Measurements from ENCODE around the gene TSC2. TPM values are rescaled to one million over a fixed set of nuclear protein-coding genes. Genes with fewer than 3 reads are reported as not detected.
A peak's percentile ranks its signal among the peaks of the same experiment; 100 is the strongest.
"Not testable (repeated sequence)": the region's sequence is repeated elsewhere in the genome, so short reads cannot be mapped to it uniquely, and the experiment has no call there.

Gene TSC2
- total RNA-seq, 1 experiment from 2014 or later: 134 TPM

DNA sequence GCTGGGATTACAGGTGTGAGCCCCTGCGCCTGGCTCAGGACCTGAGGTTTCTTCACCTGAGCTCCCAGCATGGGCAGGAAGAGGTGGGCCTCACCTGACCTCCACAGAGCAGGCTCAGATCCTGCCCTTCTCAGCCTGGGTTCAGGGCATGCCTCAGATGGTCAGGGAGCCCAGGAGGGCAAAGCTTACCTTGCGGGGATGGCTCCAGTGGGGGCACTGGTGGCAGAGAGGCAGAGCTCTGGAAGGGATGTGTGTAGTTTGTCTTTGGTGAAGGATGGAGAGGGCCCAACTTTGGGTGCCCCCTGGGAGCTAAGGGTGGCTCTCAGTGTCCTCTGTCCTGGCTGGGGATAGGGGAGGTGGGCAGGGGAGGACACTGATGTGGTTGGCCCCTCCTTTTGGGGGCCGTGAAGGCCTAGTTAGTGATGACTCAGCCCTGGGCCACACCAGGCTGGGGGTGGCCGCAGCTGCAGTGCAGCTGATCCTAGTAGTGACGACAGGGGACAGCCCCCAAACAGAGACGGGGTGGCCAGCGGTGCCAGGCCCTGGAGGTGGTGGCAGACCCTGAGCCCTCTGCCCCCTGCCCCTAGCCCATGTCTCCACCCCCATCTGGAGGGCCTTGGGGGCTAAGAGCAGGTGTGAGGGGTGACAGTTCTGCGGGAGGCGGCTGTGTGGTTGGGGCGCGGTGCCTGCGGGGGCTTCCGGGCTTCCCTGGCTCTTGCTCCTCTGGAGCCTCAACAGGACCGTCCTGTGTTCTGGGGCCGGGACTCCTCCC, 15.3 kb upstream of the TSC2 start (continued):
- TF ChIP-seq, protein P1, sequence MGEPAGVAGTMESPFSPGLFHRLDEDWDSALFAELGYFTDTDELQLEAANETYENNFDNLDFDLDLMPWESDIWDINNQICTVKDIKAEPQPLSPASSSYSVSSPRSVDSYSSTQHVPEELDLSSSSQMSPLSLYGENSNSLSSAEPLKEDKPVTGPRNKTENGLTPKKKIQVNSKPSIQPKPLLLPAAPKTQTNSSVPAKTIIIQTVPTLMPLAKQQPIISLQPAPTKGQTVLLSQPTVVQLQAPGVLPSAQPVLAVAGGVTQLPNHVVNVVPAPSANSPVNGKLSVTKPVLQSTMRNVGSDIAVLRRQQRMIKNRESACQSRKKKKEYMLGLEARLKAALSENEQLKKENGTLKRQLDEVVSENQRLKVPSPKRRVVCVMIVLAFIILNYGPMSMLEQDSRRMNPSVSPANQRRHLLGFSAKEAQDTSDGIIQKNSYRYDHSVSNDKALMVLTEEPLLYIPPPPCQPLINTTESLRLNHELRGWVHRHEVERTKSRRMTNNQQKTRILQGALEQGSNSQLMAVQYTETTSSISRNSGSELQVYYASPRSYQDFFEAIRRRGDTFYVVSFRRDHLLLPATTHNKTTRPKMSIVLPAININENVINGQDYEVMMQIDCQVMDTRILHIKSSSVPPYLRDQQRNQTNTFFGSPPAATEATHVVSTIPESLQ (CRISPR knock-in tag; IDR thresholded peaks at IDR 0.05): no peak
- no peak for TF ChIP-seq NFATC4 (CRISPR knock-in tag; IDR thresholded peaks at IDR 0.05)
- TF ChIP-seq ZNF396 (CRISPR knock-in tag; IDR thresholded peaks at IDR 0.05; ENCODE audit: borderline replicate concordance): no peak
- no peak for TF ChIP-seq TEAD1 (CRISPR knock-in tag; IDR thresholded peaks at IDR 0.05)
- TF ChIP-seq, protein P2, sequence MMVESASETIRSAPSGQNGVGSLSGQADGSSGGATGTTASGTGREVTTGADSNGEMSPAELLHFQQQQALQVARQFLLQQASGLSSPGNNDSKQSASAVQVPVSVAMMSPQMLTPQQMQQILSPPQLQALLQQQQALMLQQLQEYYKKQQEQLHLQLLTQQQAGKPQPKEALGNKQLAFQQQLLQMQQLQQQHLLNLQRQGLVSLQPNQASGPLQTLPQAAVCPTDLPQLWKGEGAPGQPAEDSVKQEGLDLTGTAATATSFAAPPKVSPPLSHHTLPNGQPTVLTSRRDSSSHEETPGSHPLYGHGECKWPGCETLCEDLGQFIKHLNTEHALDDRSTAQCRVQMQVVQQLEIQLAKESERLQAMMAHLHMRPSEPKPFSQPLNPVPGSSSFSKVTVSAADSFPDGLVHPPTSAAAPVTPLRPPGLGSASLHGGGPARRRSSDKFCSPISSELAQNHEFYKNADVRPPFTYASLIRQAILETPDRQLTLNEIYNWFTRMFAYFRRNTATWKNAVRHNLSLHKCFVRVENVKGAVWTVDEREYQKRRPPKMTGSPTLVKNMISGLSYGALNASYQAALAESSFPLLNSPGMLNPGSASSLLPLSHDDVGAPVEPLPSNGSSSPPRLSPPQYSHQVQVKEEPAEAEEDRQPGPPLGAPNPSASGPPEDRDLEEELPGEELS (CRISPR knock-in tag; IDR thresholded peaks at IDR 0.05): no peak

DNA sequence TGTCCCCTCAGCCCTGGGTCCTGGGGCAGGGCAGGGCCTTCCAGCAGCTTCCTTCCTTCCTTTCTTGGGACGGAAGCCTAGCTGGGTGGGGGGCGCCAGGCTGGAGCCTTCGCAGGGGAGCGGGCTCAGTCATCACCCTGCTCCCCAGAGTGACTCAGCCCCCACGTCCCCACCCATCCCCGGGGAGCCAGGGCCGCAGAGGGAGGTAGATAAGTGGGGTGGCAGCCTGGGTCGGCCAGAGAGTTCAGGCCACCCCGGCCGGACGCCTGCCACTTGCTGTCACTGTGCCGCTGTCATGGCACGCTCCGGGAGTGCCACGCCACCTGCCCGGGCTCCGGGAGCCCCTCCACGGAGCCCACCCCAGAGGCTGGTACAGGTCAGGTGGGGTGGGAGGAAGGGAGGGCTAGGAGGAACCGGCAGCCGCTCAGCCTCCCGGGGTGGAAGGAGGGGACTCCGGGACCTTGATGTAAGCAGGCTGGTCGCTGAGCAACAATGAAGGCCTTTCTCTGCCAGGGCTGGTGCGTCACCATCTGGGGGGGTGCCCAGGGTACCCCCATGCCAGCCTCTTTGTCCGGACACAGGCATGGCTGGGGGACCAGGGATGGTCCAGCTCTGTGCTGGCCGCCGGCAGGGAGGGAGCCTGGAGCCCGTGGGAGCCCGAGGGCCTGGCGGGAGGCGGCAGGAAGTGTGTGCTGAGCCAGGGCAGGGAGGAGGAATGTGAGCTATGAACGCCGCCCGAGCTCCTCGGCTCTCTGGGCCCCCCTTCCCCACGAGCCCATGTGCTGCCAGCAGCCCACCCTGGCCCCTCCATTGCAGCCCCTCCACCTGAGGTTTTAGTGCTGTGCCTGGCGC, 14.5 kb upstream of the TSC2 start:
- Mint-ChIP-seq H3K4me3 (no peak overlapping the region), H3K36me3 (no peaks in the 10 kb centered on the region), H3K9me3 (no peaks in the 10 kb centered on the region), H3K4me1 (no peaks in the 10 kb centered on the region), H3K27ac (no peak overlapping the region), H3K27me3 (ENCODE audit: low read depth) (peaks cover under 1% of the 10 kb centered on the region; the same call in 1 of the 2 replicates)
- DNase-seq (ENCODE audit: low spot score): no peak
- peak; percentile 18; the same call in 1 of the 2 replicates for ATAC-seq
- ChIA-PET POLR2A (no interaction called here), CTCF (interaction anchor here (0.7 to 2.4 kb wide), 7 partner anchors 10 to 118 kb away, joined by 3 to 13 read pairs (median 6); partner anchors contain the start of genes NPW, NTHL1 and TSC2)
- TF ChIP-seq NR1H2 (CRISPR knock-in tag; IDR thresholded peaks at IDR 0.05): no peak
- 0 out of 2 replicates have a peak, but pooled peaks have one; percentile 10 for TF ChIP-seq GABPB1 (CRISPR knock-in tag; IDR thresholded peaks at IDR 0.05)

DNA sequence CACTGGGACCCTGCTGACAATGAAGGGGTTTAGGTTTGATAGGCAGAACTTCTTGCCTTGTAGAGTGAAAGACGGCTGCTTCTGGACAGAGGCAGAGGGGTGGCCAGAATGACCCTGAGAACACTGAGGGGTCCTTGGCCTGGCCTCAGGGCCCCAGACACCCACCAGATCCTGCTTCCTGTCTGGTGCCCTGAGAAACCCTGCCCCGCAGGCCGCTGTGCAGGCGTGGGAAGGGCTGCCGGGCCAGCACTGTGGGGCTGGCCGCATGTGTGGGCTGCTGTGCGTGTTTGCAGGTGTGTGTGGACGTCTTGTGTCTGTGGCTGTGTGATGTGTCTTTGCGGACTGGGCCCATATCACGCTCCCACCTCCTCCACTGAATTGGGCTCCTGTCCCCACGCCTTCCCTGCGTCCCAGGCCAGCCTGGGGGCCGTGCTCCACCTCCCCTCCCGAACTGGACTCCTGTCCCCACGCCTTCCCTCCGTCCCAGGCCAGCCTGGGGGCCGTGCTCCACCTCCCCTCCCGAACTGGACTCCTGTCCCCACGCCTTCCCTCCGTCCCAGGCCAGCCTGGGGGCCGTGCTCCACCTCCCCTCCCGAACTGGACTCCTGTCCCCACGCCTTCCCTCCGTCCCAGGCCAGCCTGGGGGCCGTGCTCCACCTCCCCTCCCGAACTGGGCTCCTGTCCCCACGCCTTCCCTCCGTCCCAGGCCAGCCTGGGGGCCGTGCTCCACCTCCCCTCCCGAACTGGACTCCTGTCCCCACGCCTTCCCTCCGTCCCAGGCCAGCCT, 13.7 kb upstream of the TSC2 start:
- H3K27ac Mint-ChIP-seq; H3K27me3 Mint-ChIP-seq (ENCODE audit: low read depth); H3K4me3 Mint-ChIP-seq; H3K36me3 Mint-ChIP-seq; H3K9me3 Mint-ChIP-seq; ATAC-seq; H3K4me1 Mint-ChIP-seq; DNase-seq (ENCODE audit: low spot score); POLR2A ChIA-PET: not testable (repeated sequence)
- TF ChIP-seq GABPB1 (CRISPR knock-in tag; IDR thresholded peaks at IDR 0.05): 0 out of 2 replicates have a peak, but pooled peaks have one; percentile 4
- CTCF ChIA-PET: interaction anchor here (0.7 to 1.1 kb wide), 4 partner anchors 11 to 118 kb away, joined by 3 to 13 read pairs (median 4); partner anchors contain the start of gene NPW

DNA sequence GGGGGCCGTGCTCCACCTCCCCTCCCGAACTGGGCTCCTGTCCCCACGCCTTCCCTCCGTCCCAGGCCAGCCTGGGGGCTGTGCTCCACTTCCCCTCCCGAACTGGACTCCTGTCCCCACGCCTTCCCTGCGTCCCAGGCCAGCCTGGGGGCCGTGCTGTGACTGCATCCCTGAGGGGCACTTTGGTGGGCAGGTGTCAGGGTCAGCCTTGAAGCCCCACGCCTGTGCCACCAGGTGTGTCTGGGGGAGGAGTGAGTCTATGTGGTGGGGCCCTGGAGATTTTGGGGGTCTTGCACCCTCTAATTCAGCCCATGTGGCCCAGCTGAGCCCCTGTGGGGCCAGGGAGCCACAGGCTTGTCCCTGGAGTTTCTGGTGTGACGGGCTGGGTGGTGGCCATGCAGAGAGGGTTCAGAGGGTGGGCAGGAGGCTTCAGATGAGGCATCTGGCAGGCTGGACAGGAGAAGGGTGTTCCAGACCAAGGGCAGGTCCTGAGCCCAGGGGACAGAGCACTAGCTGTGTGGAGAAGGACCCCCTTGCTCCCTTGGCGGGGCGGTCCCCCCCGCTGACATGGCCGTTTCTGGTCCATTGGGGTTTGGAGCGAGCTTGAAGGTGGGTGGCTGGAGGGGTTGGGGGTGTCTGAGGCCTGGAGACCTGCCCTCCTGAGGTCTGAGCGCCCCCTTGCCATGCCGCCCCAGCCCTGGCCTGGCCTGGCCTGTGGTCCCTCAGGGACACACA, 12.9 kb upstream of the TSC2 start:
- POLR2A ChIA-PET: no interaction called here
- H3K36me3 Mint-ChIP-seq: no peaks in the 10 kb centered on the region
- DNase-seq (ENCODE audit: low spot score): no peak
- no peaks in the 10 kb centered on the region for H3K9me3 Mint-ChIP-seq
- H3K4me1 Mint-ChIP-seq: no peaks in the 10 kb centered on the region
- no peak overlapping the region for H3K27ac Mint-ChIP-seq
- no peak for ATAC-seq
- no peak overlapping the region for H3K4me3 Mint-ChIP-seq
- CTCF ChIA-PET: interaction anchor here (1.0 to 2.3 kb wide), 3 partner anchors 12 to 106 kb away, joined by 3 to 12 read pairs (median 4); no protein-coding TSS in a partner anchor
- no peaks in the 10 kb centered on the region for H3K27me3 Mint-ChIP-seq (ENCODE audit: low read depth)
- TF ChIP-seq FOXP1 (CRISPR knock-in tag; IDR thresholded peaks at IDR 0.05; ENCODE audit: borderline replicate concordance) (no peak), GABPB1 (CRISPR knock-in tag; IDR thresholded peaks at IDR 0.05) (no peak), NFYB (CRISPR knock-in tag; conservative IDR thresholded peaks at IDR 0.05; ENCODE audit: low read depth) (no peak), ZNF423 (CRISPR knock-in tag; IDR thresholded peaks at IDR 0.05) (no peak), ELF4 (CRISPR knock-in tag; IDR thresholded peaks at IDR 0.05; ENCODE audit: low read depth) (no peak), NFE2L1 (CRISPR knock-in tag; IDR thresholded peaks at IDR 0.05) (no peak)
- TF ChIP-seq, protein P3, sequence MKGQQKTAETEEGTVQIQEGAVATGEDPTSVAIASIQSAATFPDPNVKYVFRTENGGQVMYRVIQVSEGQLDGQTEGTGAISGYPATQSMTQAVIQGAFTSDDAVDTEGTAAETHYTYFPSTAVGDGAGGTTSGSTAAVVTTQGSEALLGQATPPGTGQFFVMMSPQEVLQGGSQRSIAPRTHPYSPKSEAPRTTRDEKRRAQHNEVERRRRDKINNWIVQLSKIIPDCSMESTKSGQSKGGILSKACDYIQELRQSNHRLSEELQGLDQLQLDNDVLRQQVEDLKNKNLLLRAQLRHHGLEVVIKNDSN (CRISPR knock-in tag; IDR thresholded peaks at IDR 0.05): no peak
- TF ChIP-seq, protein P4, sequence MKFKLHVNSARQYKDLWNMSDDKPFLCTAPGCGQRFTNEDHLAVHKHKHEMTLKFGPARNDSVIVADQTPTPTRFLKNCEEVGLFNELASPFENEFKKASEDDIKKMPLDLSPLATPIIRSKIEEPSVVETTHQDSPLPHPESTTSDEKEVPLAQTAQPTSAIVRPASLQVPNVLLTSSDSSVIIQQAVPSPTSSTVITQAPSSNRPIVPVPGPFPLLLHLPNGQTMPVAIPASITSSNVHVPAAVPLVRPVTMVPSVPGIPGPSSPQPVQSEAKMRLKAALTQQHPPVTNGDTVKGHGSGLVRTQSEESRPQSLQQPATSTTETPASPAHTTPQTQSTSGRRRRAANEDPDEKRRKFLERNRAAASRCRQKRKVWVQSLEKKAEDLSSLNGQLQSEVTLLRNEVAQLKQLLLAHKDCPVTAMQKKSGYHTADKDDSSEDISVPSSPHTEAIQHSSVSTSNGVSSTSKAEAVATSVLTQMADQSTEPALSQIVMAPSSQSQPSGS (CRISPR knock-in tag; IDR thresholded peaks at IDR 0.05; ENCODE audit: borderline replicate concordance, low read depth): no peak
- TF ChIP-seq, protein P5, sequence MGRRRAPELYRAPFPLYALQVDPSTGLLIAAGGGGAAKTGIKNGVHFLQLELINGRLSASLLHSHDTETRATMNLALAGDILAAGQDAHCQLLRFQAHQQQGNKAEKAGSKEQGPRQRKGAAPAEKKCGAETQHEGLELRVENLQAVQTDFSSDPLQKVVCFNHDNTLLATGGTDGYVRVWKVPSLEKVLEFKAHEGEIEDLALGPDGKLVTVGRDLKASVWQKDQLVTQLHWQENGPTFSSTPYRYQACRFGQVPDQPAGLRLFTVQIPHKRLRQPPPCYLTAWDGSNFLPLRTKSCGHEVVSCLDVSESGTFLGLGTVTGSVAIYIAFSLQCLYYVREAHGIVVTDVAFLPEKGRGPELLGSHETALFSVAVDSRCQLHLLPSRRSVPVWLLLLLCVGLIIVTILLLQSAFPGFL (CRISPR knock-in tag; IDR thresholded peaks at IDR 0.05; ENCODE audit: borderline replicate concordance): no peak
